GM10266 (cell line): Measurements from ENCODE around the gene CD6.

Experiments used
- DNase-seq: peaks from one replicate; pipeline ENCODE4 v3.0.0; 2012; ENCODE audit errors: extremely low spot score
- TF ChIP-seq, protein P1 (sequence below): IDR thresholded peaks from 2 replicates; pipeline ENCODE4 v1.5.1; 2012; ENCODE audit warnings: mild to moderate bottlenecking, low read depth; ENCODE audit not compliant: control insufficient read depth, insufficient read depth; ENCODE audit errors: missing control alignments

CD6 gene

DNA sequence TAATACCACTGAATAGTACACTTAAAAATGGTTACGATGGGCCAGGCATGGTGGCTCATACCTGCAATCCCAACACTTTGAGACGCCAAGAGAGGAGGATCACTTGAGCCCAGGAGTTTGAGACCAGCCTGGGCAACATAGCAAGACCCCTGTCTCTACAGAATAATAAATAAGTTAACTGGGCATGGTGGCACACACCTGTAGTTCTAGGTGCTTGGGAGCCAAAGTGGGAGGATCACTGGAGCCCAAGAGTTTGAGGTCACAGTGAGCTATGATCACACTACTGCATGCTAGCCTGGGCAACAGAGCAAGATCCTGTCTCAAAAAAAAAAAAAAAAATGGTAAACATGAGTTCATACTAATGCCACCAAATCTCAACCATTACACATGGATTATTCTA, 61.3 kb downstream of the CD6 start:
- DNase-seq = no peak

DNA sequence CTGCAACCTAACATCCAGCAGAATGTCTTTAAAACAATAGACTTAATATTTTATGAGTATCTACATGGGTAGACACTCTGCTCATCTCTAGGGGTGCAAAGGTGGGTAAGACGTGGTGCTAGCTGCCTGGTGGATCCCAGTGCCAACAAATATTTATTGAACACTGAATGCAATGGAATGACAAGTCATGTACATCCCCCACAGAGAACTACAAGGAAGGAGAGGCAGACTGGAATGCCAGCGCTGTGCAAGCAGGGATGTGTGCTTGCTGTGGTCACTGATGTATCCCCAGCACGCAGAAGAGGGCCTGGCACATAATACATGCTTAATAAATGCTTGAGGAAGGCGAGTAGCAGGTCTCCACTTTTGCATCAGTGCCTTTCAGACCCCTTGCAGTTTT, 61.9 kb downstream of the CD6 start:
- TF ChIP-seq, protein P1, sequence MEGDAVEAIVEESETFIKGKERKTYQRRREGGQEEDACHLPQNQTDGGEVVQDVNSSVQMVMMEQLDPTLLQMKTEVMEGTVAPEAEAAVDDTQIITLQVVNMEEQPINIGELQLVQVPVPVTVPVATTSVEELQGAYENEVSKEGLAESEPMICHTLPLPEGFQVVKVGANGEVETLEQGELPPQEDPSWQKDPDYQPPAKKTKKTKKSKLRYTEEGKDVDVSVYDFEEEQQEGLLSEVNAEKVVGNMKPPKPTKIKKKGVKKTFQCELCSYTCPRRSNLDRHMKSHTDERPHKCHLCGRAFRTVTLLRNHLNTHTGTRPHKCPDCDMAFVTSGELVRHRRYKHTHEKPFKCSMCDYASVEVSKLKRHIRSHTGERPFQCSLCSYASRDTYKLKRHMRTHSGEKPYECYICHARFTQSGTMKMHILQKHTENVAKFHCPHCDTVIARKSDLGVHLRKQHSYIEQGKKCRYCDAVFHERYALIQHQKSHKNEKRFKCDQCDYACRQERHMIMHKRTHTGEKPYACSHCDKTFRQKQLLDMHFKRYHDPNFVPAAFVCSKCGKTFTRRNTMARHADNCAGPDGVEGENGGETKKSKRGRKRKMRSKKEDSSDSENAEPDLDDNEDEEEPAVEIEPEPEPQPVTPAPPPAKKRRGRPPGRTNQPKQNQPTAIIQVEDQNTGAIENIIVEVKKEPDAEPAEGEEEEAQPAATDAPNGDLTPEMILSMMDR = no peak
- DNase-seq = no peak

More for the DNA sequence above, 61.3 kb downstream of the CD6 start:
- TF ChIP-seq, protein P1 = no peak

DNA sequence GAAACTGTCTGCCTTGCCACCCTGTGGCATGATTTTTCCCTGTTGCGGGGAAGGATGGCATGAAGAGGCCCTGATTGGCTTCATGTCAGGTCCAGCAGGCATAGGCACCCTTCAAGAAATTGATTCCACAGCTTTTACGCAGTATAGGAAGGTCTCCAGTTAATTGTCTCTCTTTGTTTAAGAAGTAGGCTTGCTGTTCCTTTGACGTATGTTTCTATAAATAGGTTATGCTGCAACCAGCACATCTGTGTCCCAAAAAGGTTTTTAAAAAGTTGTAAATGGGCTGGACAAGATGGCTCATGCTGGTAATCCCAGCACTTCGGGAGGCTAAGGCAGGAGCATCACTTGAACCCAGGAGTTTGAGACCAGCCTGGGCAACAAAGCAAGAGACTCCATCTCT, 62.6 kb downstream of the CD6 start:
- TF ChIP-seq, protein P1 = no peak

DNA sequence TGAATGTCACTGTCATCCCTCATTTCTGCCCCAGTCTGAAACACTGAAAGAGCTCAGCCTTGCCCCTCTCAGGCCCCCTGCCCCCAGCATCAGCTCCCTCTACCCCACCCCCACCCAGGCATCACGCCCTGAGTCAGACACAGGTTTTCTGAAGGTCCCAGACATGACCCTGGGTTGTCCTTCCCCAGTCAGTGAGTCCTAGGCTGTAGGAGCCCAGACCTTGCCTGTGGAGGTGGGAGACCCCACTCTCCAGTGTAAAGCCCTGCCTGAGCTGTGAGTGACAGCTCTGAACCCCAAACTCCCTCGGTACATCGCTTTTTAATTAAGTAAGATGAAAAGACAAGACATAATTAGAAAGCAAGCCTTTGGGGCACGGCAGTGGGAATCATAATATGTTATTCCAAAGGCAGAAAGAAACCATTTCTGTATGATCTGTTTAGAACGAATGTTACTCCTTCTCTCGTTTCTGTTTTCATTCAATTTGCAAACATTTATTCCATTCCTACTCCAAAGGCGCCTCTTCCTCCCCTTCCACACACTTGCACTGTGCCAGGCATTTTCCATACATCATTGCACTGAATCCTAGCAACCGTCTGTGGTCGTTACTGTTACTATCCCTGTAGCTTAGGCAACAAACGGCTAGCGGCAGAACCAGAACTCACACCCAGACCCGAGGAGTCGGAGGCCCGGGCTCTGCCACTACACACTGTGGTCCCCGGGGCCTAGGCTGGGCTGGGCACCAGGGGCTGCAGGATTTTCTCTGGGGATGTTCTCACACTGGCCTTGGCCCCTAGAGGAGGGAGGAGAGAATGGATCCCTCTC, 63.4 kb downstream of the CD6 start:
- DNase-seq = no peak
- TF ChIP-seq, protein P1 = no peak

More for the DNA sequence above, 62.6 kb downstream of the CD6 start:
- no peak for DNase-seq

DNA sequence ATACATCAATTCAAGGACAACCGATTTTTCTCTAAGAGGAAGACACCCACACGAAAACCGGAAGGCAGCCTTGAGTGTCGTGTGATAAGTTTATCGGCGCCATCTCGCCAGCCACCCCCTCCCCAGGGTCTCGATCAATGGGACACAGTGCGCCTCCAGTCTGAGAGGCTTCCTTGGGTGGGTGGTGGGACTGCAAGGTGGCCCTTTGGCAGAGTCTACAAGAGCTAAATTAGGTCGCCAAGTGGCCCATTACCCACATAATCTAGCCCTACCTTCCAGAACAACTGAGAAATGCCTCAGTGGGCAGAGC, 64.0 kb downstream of the CD6 start:
- no peak for DNase-seq
- TF ChIP-seq, protein P1 = no peak

DNA sequence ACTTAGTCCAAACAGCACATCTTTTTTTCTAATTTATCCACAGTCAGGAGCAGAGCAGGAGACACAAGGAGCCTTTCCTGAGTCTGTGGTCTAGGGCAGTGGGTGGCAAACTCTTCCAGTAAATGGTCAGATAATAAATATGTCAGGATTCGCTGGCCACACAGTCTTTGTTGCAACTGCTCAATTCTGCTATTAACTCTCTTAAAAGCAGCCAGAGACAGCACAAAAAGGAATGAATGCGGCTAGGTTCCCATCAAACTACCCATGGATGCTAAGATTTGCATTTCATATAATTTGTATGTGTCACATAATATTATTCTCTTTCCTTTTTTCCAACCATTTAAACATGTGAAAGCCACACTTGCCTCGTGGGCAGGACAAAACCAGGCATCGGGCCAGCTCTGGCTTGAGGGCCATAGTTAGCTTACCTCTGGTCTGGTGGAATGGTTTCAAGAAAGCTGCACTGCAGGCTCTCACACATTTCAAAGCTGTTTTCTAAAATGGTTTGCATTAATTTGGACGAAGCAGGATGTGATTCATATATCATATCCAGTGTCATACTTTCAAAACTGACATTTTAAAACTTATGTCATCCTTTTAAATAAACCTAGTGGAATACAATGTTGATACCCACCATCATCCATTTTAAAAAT, 66.1 kb downstream of the CD6 start:
- DNase-seq = no peak
- TF ChIP-seq, protein P1 = no peak

DNA sequence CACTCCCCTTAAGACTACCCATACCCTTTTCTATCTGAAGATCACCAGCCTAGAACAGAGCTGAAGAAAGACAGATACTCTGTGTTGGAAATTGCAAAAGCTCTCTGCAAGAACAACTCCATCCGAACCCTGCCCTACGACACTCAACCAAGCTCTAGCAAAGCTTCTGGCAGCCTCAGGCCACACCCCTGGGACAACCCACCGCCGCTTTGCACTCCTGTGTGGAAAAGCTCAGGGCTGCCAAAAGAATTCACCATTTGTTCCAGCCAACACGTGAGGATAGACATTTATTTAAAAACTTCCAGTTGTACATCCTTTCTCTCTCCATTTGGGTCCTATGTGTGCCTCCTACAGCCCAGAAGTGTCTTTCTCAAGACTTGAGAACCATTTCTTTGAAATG, 68.4 kb downstream of the CD6 start:
- TF ChIP-seq, protein P1 = no peak
- DNase-seq = no peak
